ENCODE results near the gene LRRC8D.

LRRC8D gene

DNA sequence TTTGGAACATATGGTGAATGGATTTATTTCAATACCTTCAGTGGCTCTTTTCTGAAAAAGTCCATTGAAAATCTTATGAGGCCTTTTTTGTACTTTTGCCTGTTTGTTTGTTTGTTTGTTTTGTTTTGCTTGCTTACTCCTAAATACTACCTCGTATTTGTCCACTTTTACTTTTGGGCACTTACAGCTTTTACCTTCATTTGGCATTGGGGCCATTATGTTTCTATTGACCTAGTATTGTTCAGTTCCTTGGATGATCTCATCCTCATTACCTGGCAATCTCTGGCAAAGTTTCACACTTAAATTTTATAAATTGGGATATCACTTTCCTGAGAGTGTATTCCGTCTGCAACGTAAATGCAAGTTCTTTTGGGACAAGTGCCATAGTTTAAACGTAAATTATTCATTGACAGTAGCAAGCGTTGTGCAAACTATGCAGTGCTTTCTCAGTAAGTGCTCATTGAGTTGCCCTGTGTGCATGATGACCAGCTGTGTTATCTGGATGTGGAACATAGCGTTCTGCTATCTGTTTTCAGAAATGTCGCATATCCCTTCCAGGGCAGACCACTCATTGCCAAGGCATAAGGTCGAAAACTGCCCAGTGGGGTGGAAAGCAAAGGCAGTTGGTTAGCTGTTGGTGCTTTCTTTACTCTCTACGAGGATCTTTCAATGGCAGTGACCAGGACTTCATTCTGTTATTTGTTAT, 51.1 kb downstream of the LRRC8D start:
- peaks cover 53% of the 10 kb centered on the region for H3K79me2 ChIP-seq (ENCODE audit: insufficient read depth, low read length)
- no peak overlapping the region for H3K9ac ChIP-seq (ENCODE audit: low read length)
- no peaks in the 10 kb centered on the region for H3K9me2 ChIP-seq (replicated peaks; ENCODE audit: insufficient read depth, low read length)
- no peak for TF ChIP-seq EZH2phosphoT487 (conservative IDR thresholded peaks at IDR 0.05; ENCODE audit: low read length)
- TF ChIP-seq, protein P1, sequence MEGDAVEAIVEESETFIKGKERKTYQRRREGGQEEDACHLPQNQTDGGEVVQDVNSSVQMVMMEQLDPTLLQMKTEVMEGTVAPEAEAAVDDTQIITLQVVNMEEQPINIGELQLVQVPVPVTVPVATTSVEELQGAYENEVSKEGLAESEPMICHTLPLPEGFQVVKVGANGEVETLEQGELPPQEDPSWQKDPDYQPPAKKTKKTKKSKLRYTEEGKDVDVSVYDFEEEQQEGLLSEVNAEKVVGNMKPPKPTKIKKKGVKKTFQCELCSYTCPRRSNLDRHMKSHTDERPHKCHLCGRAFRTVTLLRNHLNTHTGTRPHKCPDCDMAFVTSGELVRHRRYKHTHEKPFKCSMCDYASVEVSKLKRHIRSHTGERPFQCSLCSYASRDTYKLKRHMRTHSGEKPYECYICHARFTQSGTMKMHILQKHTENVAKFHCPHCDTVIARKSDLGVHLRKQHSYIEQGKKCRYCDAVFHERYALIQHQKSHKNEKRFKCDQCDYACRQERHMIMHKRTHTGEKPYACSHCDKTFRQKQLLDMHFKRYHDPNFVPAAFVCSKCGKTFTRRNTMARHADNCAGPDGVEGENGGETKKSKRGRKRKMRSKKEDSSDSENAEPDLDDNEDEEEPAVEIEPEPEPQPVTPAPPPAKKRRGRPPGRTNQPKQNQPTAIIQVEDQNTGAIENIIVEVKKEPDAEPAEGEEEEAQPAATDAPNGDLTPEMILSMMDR (IDR thresholded peaks at IDR 0.05; ENCODE audit: insufficient read depth, low read length, poor library complexity, severe bottlenecking): no peak
- no peak overlapping the region for H3K4me3 ChIP-seq (ENCODE audit: insufficient read depth, low read length, poor library complexity, severe bottlenecking)
- no peaks in the 10 kb centered on the region for H3K9me3 ChIP-seq (ENCODE audit: insufficient read depth, low read length)
- peaks cover 6% of the 10 kb centered on the region; the same call in 1 of the 2 replicates for H4K20me1 ChIP-seq (ENCODE audit: low read depth, low read length)
- no peak overlapping the region for H3K4me2 ChIP-seq (ENCODE audit: low read depth, low read length, poor library complexity, severe bottlenecking)
- H3K27ac ChIP-seq (ENCODE audit: low read depth, low read length): no peak overlapping the region
- H2AFZ ChIP-seq (ENCODE audit: low read depth, low read length, severe bottlenecking): no peak overlapping the region
- 0 out of 2 replicates have a peak, but pooled peaks cover 15% of the 10 kb centered on the region for H3K36me3 ChIP-seq (ENCODE audit: low read length)
- H3K27me3 ChIP-seq (ENCODE audit: low read length): no peaks in the 10 kb centered on the region
- no peaks in the 10 kb centered on the region for H3F3A ChIP-seq (ENCODE audit: insufficient read depth)

DNA sequence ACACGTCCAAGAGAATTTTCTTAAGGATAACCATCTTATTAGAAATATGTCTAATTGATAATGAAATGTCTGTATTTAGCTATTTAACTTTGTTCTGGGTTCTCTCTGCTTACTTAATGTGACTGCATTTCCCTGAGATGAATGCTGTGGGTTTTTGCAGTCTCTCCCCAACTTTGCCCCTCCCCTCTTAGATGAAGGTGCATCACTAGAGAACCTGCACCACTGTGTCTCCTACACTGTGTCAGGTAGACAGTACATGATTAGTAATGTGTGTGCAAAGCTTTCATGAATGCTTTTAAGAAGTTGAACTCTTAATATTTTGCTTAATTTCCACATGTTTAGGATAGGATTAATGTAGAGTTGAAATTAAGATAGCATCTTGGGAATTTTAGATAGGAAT, 51.7 kb downstream of the LRRC8D start:
- Histone ChIP-seq H4K20me1 (ENCODE audit: low read depth, low read length) (peaks cover 3% of the 10 kb centered on the region; the same call in 1 of the 2 replicates), H2AFZ (ENCODE audit: low read depth, low read length, severe bottlenecking) (no peak overlapping the region), H3K27ac (ENCODE audit: low read depth, low read length) (no peak overlapping the region), H3K9me3 (ENCODE audit: insufficient read depth, low read length) (no peaks in the 10 kb centered on the region), H3K4me2 (ENCODE audit: low read depth, low read length, poor library complexity, severe bottlenecking) (no peak overlapping the region), H3K4me3 (ENCODE audit: insufficient read depth, low read length, poor library complexity, severe bottlenecking) (no peak overlapping the region), H3K9ac (ENCODE audit: low read length) (no peak overlapping the region), H3K36me3 (ENCODE audit: low read length) (peaks cover 10% of the 10 kb centered on the region; the same call in 1 of the 2 replicates), H3K79me2 (ENCODE audit: insufficient read depth, low read length) (peaks cover 48% of the 10 kb centered on the region), H3K27me3 (ENCODE audit: low read length) (no peaks in the 10 kb centered on the region), H3K9me2 (replicated peaks; ENCODE audit: insufficient read depth, low read length) (no peaks in the 10 kb centered on the region), H3F3A (ENCODE audit: insufficient read depth) (no peaks in the 10 kb centered on the region)
- TF ChIP-seq, protein P1 (IDR thresholded peaks at IDR 0.05; ENCODE audit: insufficient read depth, low read length, poor library complexity, severe bottlenecking): no peak

DNA sequence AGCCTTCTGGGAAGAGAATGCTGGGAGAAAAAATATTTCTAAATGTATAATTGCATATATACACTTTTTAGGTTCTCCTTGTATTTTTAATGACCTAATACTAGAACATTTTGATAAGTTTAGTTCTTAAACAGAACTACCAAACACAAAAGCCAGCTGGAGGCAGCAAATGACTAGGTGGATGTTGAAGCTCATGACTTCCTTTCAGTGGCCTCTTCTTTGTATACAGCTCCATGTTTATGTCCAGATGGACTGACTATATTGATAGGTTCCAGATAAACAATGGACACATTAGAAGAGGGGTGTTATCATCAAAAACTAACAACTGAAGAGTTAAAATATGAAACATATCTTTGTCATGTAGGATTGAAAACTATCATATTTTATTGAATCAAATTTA, 52.5 kb downstream of the LRRC8D start:
- Histone ChIP-seq H3K4me2 (ENCODE audit: low read depth, low read length, poor library complexity, severe bottlenecking) (no peak overlapping the region), H3K9ac (ENCODE audit: low read length) (no peak overlapping the region), H3K27ac (ENCODE audit: low read depth, low read length) (no peak overlapping the region), H3K27me3 (ENCODE audit: low read length) (no peaks in the 10 kb centered on the region), H3F3A (ENCODE audit: insufficient read depth) (no peaks in the 10 kb centered on the region), H3K79me2 (ENCODE audit: insufficient read depth, low read length) (peaks cover 47% of the 10 kb centered on the region), H3K9me2 (replicated peaks; ENCODE audit: insufficient read depth, low read length) (no peaks in the 10 kb centered on the region), H3K36me3 (ENCODE audit: low read length) (peaks cover 7% of the 10 kb centered on the region; the same call in 1 of the 2 replicates), H2AFZ (ENCODE audit: low read depth, low read length, severe bottlenecking) (no peak overlapping the region), H3K4me3 (ENCODE audit: insufficient read depth, low read length, poor library complexity, severe bottlenecking) (no peak overlapping the region), H4K20me1 (ENCODE audit: low read depth, low read length) (peaks cover 3% of the 10 kb centered on the region; the same call in 1 of the 2 replicates), H3K9me3 (ENCODE audit: insufficient read depth, low read length) (no peaks in the 10 kb centered on the region)
- TF ChIP-seq, protein P1 (IDR thresholded peaks at IDR 0.05; ENCODE audit: insufficient read depth, low read length, poor library complexity, severe bottlenecking): no peak

Data from SU-DHL-6 (cell line).